ENCODE results near the gene POU2F3.
"Not testable (repeated sequence)": the region's sequence is repeated elsewhere in the genome, so short reads cannot be mapped to it uniquely, and the experiment has no call there.

Gene POU2F3

DNA sequence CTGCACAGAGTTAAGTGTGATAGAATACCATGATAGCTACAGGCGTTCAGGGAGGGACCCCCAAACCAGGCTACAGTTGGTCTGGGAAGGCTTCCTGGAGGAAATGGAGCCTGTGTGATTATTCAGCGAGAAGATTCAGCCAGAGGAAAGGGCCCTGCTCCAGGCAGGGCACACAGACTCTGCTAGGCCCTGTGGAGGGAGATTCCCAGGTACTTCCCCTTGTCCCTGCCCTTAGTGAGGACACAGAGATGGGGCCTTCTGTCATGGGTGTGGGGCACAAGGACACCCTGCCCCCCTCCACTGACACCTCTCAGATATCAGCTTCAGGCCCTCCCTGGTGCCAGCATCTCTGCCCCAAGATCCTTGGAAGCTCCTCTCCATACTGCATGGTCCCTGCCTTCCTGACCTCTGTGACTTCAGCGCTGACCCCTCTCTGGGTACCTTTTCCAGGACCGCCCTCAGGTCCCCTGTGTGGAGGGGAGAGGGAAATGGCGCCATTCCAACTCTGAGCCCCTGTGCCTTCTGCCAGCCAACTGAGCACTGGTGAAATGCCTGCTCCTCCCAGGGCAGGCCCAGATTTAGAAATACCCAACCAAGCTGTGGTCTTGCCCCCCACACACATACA lies 12.6 kb upstream of the POU2F3 start:
- DNase-seq: no peak

DNA sequence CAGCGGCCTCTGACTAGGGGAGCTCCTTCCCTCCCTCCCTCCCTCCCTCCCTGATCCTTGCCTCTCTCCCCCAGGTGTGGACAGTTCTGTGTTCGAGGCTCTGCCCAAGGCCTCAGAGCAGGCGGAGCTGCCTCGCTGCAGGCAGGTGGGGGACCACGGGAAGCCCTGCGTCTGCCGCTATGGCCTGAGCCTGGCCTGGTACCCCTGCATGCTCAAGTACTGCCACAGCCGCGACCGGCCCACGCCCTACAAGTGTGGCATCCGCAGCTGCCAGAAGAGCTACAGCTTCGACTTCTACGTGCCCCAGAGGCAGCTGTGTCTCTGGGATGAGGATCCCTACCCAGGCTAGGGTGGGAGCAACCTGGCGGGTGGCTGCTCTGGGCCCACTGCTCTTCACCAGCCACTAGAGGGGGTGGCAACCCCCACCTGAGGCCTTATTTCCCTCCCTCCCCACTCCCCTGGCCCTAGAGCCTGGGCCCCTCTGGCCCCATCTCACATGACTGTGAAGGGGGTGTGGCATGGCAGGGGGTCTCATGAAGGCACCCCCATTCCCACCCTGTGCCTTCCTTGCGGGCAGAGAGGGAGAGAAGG lies 11.1 kb upstream of the POU2F3 start:
- no peak for DNase-seq

DNA sequence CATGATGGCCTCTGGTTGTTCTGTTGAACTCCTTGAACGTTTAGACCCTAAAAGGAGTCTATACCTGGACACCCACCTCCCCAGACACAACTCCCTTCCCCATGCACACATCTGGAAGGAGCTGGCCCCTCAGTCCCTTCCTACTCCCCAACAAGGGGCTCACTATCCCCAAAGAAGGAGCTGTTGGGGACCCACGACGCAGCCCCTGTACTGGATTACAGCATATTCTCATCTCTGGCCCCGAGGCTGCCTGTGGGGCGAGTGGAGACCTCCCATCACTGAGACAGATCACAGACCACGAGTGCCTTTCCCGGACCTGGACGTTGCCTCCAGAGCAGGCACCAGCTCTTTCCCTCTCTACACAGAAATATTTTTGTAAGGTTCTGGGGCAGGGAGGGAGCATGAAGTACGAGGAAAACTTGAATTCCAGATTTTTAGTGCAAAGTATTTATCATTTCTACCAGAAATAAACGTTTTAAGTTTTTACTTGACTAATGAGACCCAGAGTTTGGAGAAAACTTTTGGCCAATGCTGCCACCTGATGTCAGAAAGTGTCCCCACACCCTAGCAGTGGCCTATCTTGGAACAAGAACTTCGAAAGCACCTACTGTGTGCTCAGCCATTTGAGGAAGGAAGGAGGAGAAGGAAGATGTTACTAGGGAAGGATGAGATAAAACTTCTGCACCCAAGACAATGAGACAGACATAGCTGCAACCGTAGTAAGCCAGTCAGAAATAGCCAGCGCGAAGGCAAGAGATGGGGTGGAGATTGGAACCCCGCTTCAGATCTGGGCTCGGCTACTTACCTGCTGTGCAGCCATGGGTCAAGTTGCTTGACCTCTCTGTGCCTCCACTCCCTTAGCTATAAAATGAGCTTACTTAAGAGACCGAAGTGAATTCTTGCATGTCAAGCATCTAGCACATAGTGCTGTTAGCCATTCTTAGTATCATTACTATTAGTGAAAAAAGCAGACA lies 10.2 kb upstream of the POU2F3 start:
- DNase-seq: peak; percentile 62

DNA sequence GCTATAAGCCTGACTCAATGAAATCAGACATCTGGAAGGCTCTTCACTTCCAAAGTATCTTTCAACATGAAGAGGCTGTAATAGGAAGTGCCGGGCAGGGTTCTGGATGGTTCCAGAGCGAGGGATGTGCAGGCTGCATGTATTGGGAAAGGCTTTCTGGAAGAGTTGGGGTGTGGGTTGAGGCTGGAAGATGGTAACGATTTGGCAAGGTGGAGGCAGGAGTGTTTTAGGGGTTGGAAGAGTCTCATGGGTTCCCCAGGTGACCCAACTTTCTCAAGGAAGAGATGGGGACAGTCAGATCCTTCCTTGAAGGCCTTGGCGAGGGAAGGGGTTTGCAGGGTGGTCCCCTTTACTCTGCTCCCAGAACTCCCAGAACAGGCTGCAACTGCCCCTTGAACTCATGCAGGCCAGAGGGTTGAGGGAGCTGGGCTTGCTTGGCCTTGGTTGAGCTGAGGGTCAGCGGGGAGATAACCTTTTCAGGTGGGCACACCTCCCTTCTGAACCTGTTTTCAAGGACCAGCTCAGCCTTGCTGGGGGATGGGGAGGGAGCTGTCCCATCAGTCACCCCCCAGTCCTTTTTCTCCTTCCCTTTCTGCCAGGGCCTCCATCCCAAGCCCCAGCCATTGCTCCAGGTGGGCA lies 9.4 kb upstream of the POU2F3 start:
- no peak for DNase-seq

GRCh38 chr11:120231963-120232362 lies 8.0 kb upstream of the POU2F3 start:
- DNase-seq: no peak

GRCh38 chr11:120233207-120233803 lies 6.6 kb upstream of the POU2F3 start:
- DNase-seq: no peak

- no peak for DNase-seq
These were observed 4.8 kb upstream of the POU2F3 start for GRCh38 chr11:120235024-120235628.

DNA sequence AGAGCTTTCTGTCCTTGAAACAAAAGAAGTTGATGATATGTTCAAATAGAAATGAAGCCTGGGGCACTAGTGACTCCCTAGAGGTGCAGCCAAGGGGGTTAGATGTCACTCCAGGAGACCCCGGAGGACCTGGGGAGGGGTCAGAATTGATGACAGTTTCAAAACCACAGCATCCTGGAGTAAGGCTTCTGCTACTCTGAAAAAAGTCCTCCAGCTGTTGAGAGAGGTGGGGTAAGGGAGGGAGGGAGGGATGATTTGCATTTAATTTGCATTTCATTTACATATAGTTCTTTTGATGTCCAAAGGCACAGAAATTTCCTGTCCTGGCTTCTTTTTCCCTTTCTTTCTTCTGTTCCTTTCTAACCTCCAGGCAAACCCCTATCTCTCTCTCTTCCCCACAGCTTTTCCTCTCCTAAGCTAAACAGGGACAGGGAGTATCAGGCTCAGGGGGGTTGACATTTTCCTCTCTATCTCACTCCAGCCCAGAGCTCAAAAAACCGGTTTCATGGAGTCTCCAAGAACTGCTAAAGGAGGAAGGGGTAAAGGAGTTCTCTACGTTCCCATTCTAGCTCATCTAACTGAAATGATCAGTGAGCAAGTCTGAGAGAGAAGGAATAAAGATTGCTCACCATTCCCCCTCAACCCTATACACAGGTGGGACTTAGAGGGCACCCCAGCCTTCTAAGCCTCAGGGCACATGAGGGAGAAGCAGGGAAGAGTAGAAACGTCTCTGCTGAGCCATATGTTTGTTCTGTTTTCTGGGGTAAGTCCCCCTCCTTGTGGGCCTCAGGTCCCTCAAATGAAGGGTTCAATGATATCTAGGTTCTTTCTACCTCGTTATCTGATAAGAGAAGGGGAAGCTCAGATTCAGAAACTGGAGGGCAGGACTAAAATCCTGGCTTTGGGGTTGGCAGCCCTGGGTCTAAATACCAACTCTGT lies 3.5 kb upstream of the POU2F3 start:
- no peak for DNase-seq

DNA sequence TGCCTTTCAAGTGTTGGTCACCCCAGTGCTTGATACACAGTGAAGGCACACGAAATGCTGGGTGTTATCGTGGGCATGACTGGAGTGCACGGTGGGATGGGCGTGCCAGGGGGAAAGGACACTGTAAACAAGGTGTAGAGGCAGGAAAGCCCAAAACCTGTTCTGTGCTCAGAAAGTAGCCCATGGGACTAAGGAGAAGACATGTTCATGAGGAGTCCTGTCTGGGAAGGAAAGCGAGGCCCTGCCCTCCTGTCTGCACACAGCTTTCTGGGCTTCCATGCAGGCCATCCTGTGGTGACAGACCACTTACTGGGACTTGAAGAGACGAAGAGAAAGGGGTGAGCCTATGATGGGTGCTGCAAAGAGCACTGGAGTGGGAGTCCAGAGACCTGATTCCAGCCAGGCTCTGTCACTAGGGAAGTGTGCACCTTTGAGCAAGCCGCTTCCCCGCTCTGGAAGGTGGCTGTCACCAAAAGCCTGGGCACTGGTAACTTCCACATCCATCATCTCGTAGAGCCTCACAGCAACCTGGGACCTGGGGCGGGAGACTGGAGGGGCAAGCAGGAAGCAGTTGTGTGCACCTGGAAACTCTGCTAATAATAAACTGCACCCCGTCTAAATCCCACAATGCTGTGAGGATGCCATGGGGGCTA lies 846 bp upstream of the POU2F3 start:
- DNase-seq: no peak

DNA sequence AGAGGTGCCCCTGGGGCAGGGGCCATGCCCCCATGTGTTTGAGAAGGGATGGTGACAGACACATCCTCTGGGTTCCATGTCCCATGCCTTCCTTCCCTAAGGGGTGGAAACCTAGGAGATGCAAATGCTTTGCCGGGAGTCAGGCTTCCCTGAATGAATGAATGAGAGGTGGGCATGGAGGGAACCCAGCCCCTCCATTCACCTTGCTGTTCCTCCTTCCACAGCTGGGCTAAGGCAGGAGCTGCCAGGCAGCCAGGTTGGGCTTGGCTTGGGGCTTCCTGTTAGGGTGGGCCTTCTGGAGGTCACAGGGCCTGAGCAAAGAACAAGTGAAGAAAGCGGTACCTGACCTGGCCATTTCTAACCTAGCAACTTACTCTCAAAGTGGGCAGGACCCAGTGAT lies 926 bp downstream of the POU2F3 start:
- DNase-seq: no peak

DNA sequence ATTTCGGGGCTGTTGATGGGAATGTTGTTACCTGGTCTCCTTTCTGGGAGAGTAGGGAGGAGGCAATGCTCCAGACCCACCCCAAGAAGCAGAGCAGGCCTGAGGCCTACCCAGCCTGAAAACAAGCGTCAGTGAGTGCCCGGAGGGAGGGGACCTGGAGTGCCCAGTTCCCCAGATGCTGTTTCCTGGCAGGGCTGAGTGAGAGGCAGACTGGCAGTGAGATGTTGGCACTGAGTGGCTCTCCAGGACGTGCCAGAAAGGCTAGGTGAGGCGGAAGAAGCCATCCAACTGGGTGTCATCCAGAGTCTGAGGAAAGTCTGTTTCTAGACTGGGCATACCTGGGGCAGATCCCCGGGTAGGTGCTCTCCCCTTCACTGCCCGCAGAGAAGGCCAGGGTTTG lies 1.3 kb downstream of the POU2F3 start:
- DNase-seq: no peak

GRCh38 chr11:120243221-120243620 lies 3.3 kb downstream of the POU2F3 start:
- no peak for DNase-seq

GRCh38 chr11:120244476-120245365 lies 4.8 kb downstream of the POU2F3 start:
- DNase-seq: no peak

DNA sequence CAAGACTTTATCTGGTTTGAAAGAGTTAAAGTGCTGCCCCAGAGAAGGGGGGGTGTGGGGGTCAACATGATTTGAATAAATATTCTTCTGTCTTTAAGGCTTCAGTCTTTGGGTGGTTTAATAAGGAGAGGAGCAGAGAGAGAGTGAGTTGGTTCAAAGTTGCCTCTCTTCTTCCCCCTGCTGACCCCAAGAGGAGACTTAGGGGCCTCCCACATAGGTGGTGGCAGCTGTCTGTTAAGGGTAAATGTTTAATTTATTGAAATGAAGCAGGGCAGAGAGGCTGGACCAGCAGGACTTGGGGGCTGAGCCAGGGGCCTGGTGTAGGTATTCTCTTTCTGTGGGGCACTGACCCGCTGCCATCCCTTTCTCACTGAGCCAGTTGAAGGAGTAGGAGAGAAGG lies 5.5 kb downstream of the POU2F3 start:
- no peak for DNase-seq

- no peak for DNase-seq
These were observed 8.8 kb downstream of the POU2F3 start for GRCh38 chr11:120248551-120249278.

DNA sequence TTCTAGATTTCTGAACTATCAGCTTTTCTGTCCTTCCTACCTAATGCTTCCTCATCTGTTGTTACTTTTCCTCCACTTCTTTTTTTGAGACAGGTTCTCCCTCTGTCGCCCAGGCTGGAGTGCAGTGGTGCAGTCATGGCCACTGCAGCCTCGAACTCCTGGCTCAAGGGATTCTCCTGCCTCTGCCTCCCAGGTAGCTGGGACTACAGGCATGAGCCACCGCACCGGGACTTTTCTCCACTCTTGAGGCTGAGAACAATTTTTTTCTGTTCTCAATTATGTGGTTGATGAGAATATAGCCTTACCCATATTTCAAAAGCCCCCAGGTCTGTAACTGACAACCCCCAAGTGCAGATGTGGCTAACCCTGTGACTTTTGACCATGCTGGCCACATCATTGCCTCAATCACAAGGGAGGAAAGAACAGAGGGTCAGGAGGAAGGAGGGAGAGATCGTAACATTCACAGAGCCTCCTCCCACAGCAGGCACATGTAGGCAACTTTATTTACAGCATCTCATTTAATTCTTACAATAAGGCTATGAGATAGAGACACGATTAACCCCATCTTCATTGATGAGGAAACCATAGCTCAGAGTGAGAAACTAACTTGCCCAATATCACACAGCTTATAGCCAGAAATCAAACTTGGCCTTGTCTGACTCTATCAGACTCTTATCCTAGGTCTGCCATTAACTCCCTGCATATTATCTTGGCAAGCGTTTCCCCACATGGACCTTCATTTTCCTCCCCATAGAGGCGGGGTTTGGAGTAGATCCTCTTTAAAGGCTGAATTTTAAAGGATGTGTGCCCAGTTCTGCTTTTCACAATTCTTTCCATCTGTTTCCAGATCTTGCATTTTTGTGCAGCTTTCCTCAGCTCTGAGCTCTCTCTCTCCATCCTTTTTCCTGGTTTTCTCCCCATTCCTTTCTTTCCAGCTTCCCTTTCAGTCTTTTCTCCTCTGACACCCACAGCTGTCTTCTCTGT lies 9.6 kb downstream of the POU2F3 start:
- DNase-seq: no peak

GRCh38 chr11:120253377-120253776 lies 13.4 kb downstream of the POU2F3 start:
- not testable (repeated sequence) for DNase-seq
